ENCODE data around the gene MAST3. TPM values are rescaled to one million over a fixed set of nuclear protein-coding genes. Genes with fewer than 3 reads are reported as not detected.

The MAST3 gene
- total and polyA plus RNA-seq, 2 donors (not counting 1 experiment from before 2014, with no cell fraction given) = 43.5 to 85.5 TPM

DNA sequence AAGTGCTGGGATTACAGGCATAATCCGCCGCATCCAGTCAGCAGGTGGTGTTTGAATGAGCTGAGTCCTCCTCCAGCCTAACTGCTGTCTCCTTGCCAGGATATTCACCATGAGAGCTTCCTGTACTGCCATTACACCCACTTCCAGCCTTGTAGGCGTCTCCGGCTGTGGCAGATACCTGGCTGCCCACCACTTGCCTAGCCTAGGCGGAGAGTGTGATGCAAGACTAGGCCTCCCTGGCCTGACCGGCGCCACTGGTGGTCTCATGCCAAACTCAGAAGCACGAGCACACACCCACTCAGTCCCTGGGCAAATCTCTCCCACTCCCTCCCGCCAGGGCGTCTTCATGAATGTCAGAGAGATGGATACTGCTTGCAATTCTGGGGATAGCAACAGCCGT lies 27.4 kb upstream of the MAST3 start:
- Histone ChIP-seq H3K4me1 (ENCODE audit: control insufficient read depth in 2 of 2, insufficient read depth in 2 of 2, low read length in 2 of 2) (no peaks in the 10 kb centered on the region), H2AFZ (ENCODE audit: insufficient read depth, low read depth, low read length, poor library complexity, severe bottlenecking) (no peak overlapping the region), H3K27me3 (replicated peaks in 1 of 4; ENCODE audit: control extremely low read depth in 1 of 4, control insufficient read depth in 3 of 4, insufficient read depth in 4 of 4, low read length in 3 of 4) (no peaks in the 10 kb centered on the region), H3K4me2 (replicated peaks; ENCODE audit: low read depth, low read length, poor library complexity, severe bottlenecking) (no peak overlapping the region), H4K20me1 (ENCODE audit: control insufficient read depth, insufficient read depth, low read length, poor library complexity, severe bottlenecking) (no peaks in the 10 kb centered on the region), H3K9ac (ENCODE audit: low read length) (no peak overlapping the region), H3K79me2 (ENCODE audit: control insufficient read depth, insufficient read depth, low read length) (no peaks in the 10 kb centered on the region), H3K4me3 (ENCODE audit: control extremely low read depth in 1 of 5, extremely low read depth in 1 of 5, insufficient read depth in 1 of 5, low read depth in 2 of 5, low read length in 4 of 5) (no peak overlapping the region), H3K36me3 (replicated peaks in 1 of 2; ENCODE audit: control extremely low read depth in 1 of 2, control insufficient read depth in 1 of 2, extremely low read depth in 1 of 2, insufficient read depth in 2 of 2, low read length in 1 of 2) (peaks cover 0 to 20% of the 10 kb centered on the region in 2 experiments), H3K27ac (ENCODE audit: low read length in 2 of 2) (no peak overlapping the region), H3K9me3 (ENCODE audit: control extremely low read depth in 1 of 3, control insufficient read depth in 2 of 3, insufficient read depth in 1 of 3, low read length in 2 of 3) (no peaks in the 10 kb centered on the region)
- POLR2A ChIA-PET = interaction anchor here (0.6 to 0.8 kb wide), 2 partner anchors 66 to 69 kb away, joined by 3 read pairs; no protein-coding TSS in a partner anchor
- TF ChIP-seq EZH2 (IDR thresholded peaks at IDR 0.05; ENCODE audit: borderline replicate concordance, insufficient read depth, low read depth, low read length, poor library complexity, severe bottlenecking) = no peak
- TF ChIP-seq, protein P1, sequence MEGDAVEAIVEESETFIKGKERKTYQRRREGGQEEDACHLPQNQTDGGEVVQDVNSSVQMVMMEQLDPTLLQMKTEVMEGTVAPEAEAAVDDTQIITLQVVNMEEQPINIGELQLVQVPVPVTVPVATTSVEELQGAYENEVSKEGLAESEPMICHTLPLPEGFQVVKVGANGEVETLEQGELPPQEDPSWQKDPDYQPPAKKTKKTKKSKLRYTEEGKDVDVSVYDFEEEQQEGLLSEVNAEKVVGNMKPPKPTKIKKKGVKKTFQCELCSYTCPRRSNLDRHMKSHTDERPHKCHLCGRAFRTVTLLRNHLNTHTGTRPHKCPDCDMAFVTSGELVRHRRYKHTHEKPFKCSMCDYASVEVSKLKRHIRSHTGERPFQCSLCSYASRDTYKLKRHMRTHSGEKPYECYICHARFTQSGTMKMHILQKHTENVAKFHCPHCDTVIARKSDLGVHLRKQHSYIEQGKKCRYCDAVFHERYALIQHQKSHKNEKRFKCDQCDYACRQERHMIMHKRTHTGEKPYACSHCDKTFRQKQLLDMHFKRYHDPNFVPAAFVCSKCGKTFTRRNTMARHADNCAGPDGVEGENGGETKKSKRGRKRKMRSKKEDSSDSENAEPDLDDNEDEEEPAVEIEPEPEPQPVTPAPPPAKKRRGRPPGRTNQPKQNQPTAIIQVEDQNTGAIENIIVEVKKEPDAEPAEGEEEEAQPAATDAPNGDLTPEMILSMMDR (IDR thresholded peaks at IDR 0.05) = no peak
- H3K9me3 Mint-ChIP-seq (ENCODE audit: insufficient read depth) = no peaks in the 10 kb centered on the region
- no peaks in the 10 kb centered on the region for H3K4me1 Mint-ChIP-seq
- no peak for ATAC-seq (ENCODE audit: low read depth)
- no peaks in the 10 kb centered on the region for H3K27me3 Mint-ChIP-seq
- no peak for DNase-seq
- WGBS (ENCODE audit: insufficient coverage) = 96% methylated on average over 11 of the region's 11 CpGs
- H3K27ac Mint-ChIP-seq = no peak overlapping the region
- CTCF ChIA-PET = interaction anchor here (0.9 to 1.8 kb wide), 2 partner anchors 28 to 132 kb away, joined by 4 to 5 read pairs; no protein-coding TSS in a partner anchor
- no peak overlapping the region for H3K4me3 Mint-ChIP-seq
- intact Hi-C loops (cut with micrococcal nuclease) = no loop called here

- H3K79me2 ChIP-seq (ENCODE audit: control insufficient read depth, insufficient read depth, low read length) = no peaks in the 10 kb centered on the region
- H3K36me3 ChIP-seq (replicated peaks in 1 of 2; ENCODE audit: control extremely low read depth in 1 of 2, control insufficient read depth in 1 of 2, extremely low read depth in 1 of 2, insufficient read depth in 2 of 2, low read length in 1 of 2) = peaks cover 0 to 21% of the 10 kb centered on the region in 2 experiments
- no peak for TF ChIP-seq EZH2 (IDR thresholded peaks at IDR 0.05; ENCODE audit: borderline replicate concordance, insufficient read depth, low read depth, low read length, poor library complexity, severe bottlenecking)
- TF ChIP-seq, protein P1 (IDR thresholded peaks at IDR 0.05) = no peak
- ChIA-PET CTCF (interaction anchor here (0.7 to 1.4 kb wide), 5 partner anchors 12 to 77 kb away, joined by 3 to 5 read pairs (median 3); no protein-coding TSS in a partner anchor), POLR2A (no interaction called here)
- DNase-seq = no peak
- H4K20me1 ChIP-seq (ENCODE audit: control insufficient read depth, insufficient read depth, low read length, poor library complexity, severe bottlenecking) = no peaks in the 10 kb centered on the region
- WGBS (ENCODE audit: insufficient coverage) = no CpG with 5 or more reads among the region's 6 CpGs
- H3K9ac ChIP-seq (ENCODE audit: low read length) = no peak overlapping the region
- intact Hi-C loops (cut with micrococcal nuclease) = no loop called here
- H3K27me3 ChIP-seq (replicated peaks in 1 of 4; ENCODE audit: control extremely low read depth in 1 of 4, control insufficient read depth in 3 of 4, insufficient read depth in 4 of 4, low read length in 3 of 4) = no peaks in the 10 kb centered on the region
- no peaks in the 10 kb centered on the region for H3K9me3 ChIP-seq (ENCODE audit: control extremely low read depth in 1 of 3, control insufficient read depth in 2 of 3, insufficient read depth in 1 of 3, low read length in 2 of 3)
- ATAC-seq (ENCODE audit: low read depth) = no peak
- Mint-ChIP-seq H3K27ac (no peak overlapping the region), H3K9me3 (ENCODE audit: insufficient read depth) (no peaks in the 10 kb centered on the region), H3K4me1 (no peaks in the 10 kb centered on the region), H3K27me3 (no peaks in the 10 kb centered on the region), H3K4me3 (no peak overlapping the region)
- H2AFZ ChIP-seq (ENCODE audit: insufficient read depth, low read depth, low read length, poor library complexity, severe bottlenecking) = no peak overlapping the region
- no peak overlapping the region for H3K4me3 ChIP-seq (ENCODE audit: control extremely low read depth in 1 of 5, extremely low read depth in 1 of 5, insufficient read depth in 1 of 5, low read depth in 2 of 5, low read length in 4 of 5)
- H3K4me1 ChIP-seq (ENCODE audit: control insufficient read depth in 2 of 2, insufficient read depth in 2 of 2, low read length in 2 of 2) = no peaks in the 10 kb centered on the region
- no peak overlapping the region for H3K27ac ChIP-seq (ENCODE audit: low read length in 2 of 2)
- no peak overlapping the region for H3K4me2 ChIP-seq (replicated peaks; ENCODE audit: low read depth, low read length, poor library complexity, severe bottlenecking)
Measured at GRCh38 chr19:18072335-18072734, 25.2 kb upstream of the MAST3 start.
